DMS153 treated with DMSO at 0.1 percent for 48 hours (cell line): Measurements from ENCODE around the gene C10orf90.

ENCODE experiments used
- DNase-seq: peaks from one replicate; lab custom pipeline; 2025; ENCODE audit not compliant: unreplicated experiment; lab: John Stamatoyannopoulos, UW

The C10orf90 gene

DNA sequence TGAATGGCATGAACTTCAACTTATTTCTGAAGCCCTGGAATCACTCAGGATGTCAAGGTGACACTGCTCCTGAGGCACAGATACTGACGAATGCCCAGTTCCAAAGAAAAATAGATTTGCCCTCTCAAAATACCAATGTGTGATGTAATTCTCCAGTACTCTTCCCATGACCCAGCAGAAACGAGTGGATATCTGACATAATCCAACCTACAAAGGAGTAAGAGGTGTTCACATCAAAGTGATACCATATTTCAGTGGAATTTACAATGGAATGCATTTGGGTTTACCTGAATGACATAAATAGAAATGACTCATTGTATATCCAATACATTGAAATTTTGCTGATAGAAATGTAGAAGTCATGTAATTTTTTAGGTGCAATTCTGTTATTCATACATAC, 161.3 kb downstream of the C10orf90 start:
- DNase-seq, result no peak

DNA sequence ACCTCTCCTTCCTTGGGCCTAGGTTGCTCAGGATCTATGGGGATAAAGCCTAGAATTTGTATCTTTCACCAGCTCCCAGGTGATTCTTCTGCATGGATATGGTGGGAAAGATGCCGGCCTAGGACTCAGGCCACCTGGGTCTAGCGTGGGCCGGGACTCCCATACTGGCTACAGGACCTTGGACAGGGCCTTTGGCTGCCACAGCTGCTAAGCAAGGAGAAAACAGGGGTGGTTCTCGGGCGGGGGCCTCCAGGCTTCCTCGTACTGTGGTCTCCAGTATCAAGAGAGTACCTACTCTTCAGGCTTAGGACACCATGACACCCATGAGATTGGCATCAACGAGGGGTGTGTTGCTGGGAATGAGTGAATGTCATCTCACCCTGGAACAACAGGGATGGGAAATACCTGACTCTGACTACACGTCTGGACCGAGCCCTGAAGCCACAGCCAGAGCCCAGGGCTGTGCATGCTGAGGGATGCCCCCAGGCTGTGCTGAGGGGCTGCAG, 161.9 kb downstream of the C10orf90 start:
- DNase-seq, result no peak

DNA sequence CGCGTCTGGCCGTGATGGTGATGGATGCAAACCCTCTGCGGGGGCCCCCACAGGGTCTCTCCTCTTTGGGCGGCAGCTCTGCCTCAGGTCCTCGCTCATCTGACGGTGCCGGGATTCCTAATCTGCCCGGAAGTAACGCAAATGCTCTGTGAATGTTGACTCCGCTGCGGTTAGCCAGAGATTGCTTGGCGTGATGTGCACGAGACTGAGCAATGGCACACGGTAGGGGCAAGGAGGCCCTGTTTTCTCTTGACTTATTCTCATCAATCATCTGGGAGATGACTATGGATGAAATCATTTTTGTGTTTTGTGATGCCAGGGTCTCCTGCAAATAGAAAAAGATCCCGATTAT, 165.8 kb downstream of the C10orf90 start:
- DNase-seq, result no peak

DNA sequence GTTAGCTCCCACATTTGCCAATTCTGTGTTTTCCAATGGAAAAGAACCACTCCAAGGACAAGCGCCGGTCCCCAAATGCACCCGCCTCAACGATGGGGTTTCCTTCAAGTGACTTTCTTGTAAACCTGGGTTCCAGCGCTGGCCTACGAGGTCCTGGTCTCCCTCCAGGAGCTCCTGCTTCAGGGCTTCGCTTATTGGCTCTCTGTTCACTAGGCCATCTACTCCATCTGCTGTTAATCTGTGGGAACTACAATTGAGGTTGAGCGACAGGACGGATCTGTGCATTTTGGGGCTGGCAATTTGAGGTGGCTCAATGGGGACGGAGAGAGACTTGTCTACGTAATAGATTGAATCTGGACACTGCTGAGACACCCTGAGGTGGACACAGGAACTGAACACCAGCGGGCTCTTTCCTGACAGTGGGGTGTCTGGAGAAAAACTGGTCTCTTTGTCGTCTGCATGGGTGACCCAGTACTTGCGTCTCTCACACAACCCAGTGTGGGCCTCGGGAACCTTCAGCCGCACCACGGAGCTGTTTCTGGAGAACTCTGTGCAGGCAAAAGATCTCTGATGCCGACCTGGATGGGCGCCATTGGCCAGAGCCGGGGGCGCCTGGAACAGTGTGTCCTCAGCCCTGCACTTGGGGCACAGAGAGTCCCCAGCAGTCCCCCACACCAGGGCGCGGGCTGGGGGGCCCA, 166.3 kb downstream of the C10orf90 start:
- peak; percentile 21 for DNase-seq

DNA sequence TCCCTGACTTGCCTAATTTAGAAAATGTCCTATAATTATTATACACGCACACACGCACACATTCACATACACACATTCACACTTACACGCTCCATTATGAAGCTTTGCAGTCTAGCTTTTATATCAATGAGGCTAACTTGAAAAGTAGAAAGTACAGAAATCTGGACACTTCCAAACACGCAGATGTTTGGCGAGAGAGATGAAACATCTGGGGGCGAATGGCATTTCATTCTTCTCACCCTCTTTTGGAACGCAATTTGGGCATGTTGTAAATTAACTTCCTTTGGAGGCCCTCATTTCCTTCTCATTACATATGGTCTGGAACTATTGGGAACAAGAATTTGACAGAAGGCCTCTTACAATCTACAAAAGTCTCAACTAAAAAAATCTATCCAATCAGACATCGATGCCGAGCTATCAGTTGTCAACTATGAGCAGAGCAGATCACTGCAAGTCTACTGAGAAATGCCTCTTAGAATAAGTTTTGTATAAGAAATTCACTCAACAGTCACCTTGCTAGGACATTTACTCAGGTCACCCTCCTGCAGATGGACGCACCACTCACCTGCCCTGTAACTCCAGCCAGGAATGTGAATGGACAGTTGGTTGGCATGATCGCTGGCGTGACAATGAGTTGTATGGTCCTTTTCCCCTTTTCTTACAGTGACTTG, 167.0 kb downstream of the C10orf90 start:
- no peak for DNase-seq

DNA sequence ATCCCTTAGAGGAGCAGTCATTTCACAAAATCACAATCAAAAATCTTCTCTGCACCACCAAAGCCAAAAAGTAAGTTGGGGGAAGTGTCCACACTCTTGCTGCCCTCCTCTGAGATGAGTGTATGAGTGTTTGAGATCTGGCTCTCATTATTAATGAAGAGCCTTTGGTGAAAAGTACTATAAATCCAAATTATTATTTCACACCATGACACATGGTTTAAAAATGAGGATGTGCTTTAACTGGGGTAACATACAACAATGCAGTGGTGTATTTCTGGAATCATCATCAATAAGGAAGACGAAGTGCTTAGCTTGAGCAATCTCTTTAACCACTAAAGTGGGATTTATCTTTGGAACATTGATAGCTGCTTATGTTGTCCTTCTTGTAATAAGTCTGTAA, 168.1 kb downstream of the C10orf90 start:
- no peak for DNase-seq

DNA sequence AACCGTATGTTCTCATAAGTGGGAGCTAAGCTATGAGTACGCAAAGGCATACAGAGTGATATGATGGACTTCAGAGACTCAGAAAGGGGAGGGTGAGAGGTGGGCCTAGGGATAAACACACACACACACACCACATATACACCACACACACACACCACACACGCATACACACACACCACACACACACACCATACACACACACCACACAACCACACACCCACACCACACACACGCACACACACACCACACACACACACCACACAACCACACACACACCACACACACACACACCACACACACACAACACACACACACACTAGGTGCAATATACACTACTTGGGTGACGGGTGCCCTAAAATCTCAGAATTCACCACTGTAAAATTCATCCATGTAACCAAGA, 168.7 kb downstream of the C10orf90 start:
- DNase-seq, result no peak

DNA sequence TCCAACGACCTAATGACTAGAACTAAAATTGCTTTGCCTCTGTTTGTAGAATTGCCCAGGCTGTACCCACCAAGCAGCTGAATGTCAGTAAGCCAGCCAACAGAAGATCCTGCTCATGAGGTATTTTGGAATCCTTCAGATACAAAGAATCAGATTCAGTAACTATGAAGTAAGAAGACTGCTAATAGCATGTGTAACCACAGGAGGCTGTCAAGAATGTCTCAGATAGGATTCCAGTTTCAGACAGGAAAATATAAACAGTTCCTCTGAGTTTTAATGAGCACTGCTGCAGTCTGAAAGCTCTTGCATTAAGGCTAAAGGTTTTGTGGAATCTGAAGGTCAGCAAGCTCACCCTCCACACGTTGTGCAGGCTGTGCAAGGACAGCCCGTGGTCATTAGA, 169.6 kb downstream of the C10orf90 start:
- no peak for DNase-seq

DNA sequence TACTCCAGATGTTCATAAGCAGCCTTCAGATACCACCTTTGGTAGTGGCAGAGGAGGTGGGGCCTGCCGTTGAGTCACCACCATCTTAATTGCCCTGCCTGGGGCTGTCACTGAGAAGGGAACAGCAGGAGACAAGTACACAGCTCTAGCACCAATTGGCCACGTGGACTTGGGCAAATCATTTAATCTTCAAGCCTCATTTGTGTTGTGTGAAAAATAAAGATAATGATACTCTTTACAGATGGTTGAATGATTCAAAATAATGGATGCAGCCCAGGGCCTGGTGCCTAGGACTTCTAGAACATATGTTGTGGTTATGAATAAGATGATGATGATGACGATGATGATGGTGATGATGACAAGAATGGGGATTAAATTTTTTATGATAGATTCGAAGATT, 170.3 kb downstream of the C10orf90 start:
- no peak for DNase-seq

DNA sequence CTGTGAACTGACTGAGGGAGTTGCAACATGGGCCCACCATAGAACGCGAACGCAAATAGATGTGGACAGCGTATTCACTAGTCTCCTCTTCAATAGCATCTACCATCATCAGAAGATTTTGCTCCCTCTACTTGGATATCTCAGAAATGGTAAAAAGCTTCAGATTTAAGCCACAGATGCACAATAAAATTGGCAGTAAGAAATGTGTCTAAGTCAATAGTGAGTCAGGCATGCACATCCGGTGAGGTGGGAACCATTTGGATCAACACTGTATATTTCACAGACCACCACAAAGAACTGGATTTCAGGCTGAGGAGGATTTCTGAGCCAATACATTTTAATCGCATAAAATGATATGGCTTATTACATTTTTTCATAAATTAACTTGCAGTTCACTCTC, 170.7 kb downstream of the C10orf90 start:
- no peak for DNase-seq

DNA sequence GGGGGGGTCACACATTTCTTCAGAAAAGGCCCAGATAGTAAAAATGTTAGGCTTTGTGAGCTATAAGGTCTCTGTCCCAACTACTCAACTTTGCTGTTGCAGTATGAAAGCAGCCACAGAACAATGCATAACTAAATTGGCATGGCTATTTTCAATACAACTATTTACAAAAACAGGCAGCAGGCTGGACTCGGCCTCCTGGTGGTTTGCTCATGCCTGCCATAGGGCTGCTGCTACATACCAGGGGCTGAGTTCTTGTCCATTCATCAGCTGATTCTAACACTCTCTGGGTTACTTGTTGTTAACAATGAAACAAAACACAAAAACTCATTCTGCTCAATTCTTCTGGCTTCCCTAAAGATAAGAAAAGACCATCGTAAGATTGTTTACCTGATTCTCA, 172.8 kb downstream of the C10orf90 start:
- DNase-seq, result no peak

DNA sequence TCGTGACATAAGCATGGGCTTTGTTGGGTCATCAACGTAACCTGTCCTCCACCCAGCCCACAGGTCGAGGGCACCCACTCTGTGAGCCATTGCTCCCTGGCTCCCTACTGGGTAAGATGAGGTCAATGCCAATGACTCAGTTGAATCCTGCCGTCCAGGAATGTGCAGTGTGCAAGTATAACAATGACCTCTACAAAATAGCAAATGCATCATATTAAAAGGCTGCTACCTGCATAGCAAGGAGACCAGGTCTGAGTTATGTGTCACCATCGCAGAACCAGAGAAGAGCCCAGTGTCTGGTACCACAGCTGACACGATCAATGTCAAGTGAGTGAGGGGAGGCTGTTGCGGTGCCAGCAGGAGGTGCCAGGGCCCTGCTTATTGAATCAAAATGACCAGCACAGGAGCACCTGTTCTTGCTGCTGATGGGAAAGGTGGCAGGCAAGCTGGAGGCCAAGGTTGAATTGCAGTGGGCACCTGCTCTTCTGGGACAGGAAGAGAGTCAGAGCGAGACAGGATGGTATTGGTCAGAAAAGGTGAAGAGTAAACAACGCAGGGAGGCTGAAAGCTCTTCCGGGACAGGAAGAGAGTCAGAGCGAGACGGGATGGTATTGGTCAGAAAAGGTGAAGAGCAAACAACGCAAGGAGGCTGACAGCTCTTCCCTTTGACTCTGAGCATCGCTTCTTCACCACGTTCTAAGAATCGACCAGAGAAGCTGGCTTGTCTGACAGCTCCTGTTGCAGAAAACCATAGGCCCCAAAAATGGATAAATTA, 173.5 kb downstream of the C10orf90 start:
- DNase-seq, result no peak

DNA sequence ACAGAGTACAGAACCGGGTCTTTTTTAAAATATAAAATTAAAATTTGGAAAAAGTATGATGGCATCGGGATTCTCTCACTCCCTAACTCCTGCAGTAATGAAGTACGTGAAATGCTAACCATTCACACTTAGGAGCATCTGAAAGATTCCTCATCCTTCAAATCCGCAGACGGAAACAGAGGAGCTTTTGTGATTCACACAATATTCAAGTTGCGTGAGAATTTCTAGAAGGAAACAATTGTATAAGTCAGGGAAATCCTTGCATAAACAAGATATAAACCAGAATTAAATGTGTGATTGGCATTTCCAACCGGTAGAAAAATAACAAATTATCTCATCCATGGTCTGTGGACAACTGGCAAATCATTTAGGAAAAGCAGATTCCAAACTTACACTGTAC, 179.0 kb downstream of the C10orf90 start:
- DNase-seq, result no peak

DNA sequence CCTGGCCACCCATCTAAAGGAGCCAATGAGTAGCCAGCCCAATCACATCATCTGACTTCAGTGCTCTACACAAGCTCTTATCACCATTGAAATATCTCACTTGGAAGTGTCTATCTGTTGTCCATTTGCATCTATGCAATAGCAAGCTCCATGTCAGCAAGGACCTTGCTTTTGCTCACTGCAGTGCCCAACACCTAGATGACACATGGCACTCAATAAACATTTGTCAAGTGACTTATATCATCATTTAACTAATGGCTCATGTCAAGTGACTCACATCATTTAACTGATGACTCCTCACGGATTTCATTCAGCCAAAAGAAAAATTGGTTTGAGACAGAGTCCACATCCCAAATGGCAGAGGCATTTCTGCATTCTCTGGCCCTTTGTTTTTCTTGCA, 189.3 kb downstream of the C10orf90 start:
- no peak for DNase-seq

DNA sequence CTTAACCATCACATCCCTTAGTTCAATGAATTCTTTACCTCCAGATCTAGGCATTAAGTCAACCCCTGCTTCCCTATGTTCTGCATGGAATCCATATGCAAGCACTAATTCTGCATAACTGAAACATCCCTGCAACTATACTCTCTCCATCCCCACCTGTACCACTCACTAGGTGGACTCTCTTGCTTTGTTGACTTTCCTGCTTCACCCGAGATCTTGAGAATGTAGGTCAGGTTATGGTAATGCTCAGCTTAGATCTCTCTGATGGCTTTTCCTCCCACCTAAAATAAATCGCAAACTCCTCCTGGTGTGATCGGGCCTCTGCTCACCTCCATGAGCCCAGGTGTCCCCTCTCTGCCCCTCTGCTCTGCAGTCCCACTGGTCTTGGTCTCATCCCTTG, 189.8 kb downstream of the C10orf90 start:
- DNase-seq, result no peak

DNA sequence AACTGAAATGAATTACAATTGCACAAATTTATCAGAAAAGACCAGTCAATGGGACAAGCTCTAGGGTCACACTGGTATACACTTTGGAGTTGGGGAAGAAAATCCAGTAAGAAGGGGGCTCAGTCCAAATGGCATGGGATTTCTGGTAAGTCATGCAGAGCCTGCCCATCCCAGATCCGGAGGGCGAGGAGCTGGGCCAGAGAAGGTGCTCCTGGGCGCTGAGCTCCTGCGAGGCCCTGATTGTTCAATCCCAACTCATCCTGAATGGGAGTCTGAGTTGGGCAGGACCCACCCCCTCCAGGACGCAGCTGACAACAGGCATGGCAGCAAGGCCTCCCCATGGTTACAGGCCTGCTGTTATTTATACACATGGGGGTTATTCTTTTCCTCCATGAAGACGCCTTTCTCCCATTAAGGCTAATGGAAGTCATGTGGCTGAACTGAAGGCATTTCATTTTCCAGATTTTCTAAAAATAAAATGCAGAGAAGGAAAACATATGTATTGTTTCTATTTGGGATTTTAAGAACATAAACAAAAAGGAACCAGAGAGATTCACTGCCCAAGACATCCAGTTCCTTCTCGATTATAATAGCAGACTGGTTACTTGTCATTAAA, 191.1 kb downstream of the C10orf90 start:
- DNase-seq, result no peak

DNA sequence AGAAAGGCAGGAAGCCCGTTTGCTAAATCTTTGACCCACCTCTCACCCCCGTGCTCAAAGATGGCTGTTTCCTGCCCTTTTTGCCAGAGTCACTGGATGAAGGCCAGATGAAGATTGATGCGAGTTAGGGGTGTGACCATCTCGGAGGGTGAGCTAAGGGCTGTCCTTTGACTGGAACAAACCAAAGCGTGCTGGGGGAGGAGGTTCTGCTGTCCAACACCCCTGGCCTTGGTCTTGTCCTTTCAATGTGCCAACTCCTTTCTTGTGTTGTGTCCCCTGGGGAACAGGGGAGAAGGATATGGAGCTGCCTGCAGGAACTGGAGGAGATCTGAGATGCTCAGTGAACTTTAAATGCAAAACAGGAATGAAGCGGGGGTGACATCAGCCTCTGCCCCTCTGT, 191.9 kb downstream of the C10orf90 start:
- DNase-seq, result no peak

DNA sequence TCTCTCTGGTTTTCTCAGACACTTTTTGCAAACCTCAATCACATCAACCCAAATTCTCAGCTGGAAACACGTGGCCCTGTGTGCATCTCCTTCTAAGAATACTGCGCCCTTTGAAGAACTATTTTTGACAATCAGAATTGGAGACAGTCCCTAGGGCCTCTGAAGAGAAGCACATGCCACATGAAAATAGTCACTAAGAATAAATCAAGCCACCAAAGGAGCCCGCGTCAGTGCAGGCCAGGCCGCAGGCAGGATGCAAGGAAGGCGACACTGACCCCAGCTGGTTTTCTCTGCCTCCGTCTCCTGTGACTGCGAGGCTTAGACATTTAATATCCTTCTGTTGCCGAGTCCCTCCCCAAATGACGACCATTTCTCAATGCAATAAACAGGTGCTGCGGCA, 194.2 kb downstream of the C10orf90 start:
- no peak for DNase-seq

DNA sequence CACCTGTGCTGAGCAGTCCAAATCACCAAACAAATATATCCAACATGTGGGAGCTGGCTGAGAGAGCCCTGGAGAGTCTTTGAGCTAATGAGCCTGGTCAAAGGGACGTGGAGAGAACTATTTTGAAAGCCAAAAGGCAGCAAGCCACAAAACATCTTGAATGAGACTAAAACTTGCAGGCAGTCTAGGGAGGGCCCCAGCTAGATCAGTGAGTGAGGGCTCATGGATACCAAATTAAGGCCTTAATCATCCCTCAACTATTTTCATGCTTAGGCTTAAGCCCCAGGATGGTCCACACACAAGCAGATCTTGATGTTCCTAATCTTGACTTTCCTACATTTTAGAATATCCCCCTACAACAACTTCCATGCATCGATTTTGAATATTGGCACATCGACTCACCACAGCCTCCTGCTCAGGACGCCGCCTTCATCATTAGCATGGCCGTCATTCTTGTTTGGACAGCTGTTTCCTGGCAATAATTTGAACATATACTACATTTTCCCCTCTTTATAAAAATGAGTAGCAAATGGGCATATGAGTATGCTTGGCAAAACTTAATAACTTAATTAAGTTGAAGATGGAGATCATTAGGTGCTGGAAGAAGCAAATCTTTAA, 195.3 kb downstream of the C10orf90 start:
- DNase-seq, result no peak

DNA sequence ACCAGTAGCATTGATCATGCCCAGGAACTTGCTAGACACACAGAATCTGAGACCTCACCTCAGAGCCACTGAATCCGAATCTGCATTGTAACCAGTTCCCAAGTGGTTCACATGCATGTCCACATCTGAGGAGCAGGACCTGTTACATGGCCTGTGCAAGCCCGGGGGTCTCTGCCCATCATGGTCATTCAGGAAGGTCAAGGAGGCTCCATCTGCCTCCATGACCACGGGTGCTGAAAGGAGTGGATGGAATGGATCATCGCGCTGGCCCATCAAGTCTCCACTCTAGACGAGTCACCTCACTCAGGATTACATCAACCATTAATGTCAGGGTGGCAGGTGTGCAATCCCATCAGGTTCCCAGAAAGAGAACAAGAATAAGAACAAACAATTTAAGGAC, 196.5 kb downstream of the C10orf90 start:
- no peak for DNase-seq

DNA sequence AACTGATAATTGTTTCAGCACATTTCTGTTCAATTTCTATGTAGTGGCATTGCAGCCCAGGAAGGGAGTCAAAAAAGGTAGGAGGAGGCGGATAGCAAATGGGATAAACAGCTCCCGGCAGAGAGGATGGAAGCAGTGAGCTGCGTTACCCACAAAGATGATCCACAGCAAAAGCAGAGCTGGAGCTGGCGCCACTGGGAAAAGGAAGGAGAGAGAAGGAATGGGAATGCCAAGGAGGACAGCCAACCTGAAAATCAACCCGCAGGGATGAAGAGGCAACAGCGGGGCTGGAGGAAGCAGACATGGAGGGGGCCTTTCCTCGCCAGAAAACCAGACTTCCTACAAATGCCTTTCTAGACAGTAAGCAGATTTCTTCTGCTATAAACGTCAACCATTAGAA, 199.5 kb downstream of the C10orf90 start:
- DNase-seq, result no peak
